Testis (tissue), 2 donors: ENCODE measurements around the gene PRKG1.

ENCODE experiments used
- CTCF ChIP-seq, 3 experiments: fragments of 450-650 bp in 2 of 3; fragments of 200-600 bp in 1 of 3; sonication (generic) in 1 of 3; IDR thresholded peaks; one replicate each; pipeline ENCODE4 v1.5.1; 2016 to 2019; ENCODE audit warnings: antibody characterized with exemption in 3 of 3, mild to moderate bottlenecking in 2 of 3, moderate library complexity in 1 of 3
- POLR2A ChIP-seq: fragments of 450-650 bp; IDR thresholded peaks from one replicate; pipeline ENCODE4 v1.6.1; 2017; ENCODE audit warnings: antibody characterized with exemption, mild to moderate bottlenecking, moderate library complexity

GRCh38 chr10:51806079-51806835 is 732.0 kb downstream of the PRKG1 start:
- no peak for TF ChIP-seq CTCF (IDR thresholded peaks at IDR 0.05)
- no peak for TF ChIP-seq POLR2A
